ENCODE data around the gene PDE8A.

GRCh38 chr15:85097725-85098124, 116.1 kb downstream of the PDE8A start:
- TF ChIP-seq CTCF (IDR thresholded peaks at IDR 0.05; ENCODE audit: low read depth, low read length, missing input control): no peak
- TF ChIP-seq MAX (IDR thresholded peaks at IDR 0.05): no peak
- TF ChIP-seq EGR1 (IDR thresholded peaks at IDR 0.05; ENCODE audit: low read depth in 2 of 2): no peak
- TF ChIP-seq SP1 (IDR thresholded peaks at IDR 0.05): no peak
- TF ChIP-seq YY1 (IDR thresholded peaks at IDR 0.05): no peak
